SKM-1 treated with dmso at 0.1 percent for 144 hours (cell line): ENCODE data around the gene NFKBIL1.
"Not testable (repeated sequence)": the region's sequence is repeated elsewhere in the genome, so short reads cannot be mapped to it uniquely, and the experiment has no call there.

ENCODE experiments used
- DNase-seq: peaks from one replicate; lab custom pipeline; 2025; ENCODE audit not compliant: unreplicated experiment; lab: John Stamatoyannopoulos, UW

The NFKBIL1 gene

DNA sequence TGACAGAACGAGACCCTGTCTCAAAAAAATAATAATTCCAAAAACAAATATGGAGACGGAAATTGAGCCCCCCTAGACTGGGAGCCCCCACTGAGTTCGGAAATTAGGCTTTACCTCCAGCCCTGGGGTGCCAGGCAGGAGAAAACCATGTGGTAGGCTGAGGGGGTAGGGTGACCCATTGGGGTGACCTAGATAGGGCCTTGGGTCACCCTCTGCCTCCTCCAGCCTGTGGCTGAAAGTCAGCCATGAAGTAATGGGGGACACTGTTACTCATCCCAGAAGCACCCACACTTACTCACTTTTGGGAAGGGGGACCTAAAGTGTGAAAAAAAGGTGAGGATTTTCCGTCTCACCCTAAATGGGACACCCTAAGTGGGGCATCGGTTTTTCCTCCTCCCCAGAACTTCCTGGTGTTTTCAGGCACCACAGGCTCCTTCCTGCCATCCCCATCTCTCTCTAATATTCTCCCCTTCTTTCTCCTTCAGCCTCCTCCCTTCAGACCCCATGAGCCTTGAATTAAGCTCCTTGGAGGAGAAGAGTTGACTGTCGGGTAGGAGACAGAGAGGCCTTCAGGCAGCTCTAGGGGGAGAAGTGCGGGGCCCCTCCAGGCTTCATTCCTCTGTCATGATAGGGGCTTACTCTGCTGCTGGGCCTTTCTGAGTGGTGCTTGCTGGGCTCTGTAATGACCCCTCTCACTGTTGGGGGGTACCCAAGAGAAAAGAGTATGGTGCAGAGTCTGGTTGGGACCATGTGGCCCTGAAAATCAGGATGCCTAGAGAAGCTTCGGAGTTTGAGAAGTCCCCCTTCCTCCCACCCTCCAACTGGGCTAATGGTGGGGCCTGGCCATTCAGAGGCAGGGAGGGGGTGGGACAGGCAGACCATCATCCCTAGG, 32.4 kb downstream of the NFKBIL1 start:
- DNase-seq = no peak

DNA sequence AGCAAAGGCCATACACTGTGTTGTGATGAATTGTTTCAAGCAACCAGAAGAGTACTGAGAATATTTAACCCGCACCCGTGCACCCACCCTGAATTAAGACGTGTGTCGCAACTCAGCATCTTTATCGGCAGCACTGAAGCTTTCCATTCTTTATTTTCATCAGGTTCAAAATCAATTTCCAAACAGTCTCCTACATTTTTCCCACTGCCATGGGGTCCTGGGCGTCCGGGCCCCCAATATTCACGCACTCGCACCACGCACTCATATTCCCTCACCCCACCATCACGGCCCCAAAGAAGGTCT, 33.0 kb downstream of the NFKBIL1 start:
- no peak for DNase-seq

DNA sequence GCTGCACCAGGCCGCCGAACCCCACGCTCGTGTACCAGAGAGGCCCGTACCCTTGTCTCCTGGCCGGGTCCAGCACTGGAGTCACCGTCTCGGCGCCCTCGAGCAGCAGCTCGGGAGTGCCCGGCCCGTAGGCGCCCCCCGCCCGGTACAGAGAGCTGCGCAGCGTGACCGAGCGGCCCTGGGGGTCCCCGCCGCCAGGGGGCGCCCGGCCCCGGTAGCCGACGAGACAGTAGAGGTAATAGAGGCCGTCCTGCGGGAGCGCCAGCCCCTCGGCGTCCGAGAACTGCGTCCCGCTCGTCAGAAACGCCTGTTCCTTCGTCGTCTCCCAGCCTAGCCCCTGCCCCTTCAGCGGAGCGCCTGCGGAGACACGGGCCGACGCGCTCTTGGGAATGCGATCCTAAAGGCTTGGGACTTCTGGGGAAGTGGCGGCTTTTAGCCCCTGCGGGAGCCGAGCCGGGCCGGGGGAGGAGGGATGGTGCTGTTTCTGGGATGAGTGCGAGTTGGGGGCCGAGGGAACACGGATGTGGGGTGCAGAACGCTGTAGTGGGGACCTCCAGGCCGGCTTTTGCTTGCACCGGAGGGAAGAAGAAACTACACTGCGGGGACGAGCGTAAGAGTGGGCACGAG, 33.5 kb downstream of the NFKBIL1 start:
- DNase-seq = peak; percentile 49

DNA sequence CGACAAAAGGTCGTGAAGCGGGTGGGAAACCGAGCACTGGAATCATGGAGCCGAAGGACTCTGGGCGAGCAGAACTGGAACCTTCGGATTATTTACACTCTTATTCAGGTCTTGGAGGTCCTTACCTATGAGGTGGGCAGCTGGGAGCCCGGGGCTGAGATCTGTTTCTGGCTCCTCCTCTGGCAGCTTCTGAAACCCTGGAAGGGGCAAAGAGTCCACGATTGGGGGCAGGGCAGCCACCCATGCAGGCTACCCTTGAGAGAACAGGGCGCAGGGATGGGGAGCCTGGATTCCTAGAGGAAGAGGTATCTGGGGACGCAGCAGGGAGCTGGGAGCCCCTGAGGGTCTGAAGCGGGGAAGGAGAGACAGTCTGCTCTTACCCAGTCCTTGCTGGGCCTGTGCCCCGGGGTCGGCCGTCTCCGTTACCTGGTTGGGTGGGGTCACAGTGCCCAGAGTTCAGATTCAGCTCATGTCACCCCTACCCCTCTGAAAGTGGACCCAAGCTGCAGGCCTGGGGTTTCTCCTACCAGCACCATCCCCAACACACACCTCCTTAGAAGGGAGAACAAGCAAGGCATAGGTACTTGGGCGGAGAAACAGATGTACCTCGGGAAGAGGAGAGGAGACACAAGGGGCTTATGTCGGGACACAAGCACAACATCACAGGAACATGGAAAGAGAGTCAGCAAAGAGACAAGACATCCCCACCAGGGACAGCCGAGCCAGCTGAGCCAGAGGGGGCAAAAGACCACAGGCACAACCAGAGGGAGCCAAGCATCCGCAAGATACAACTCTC, 34.2 kb downstream of the NFKBIL1 start:
- no peak for DNase-seq

DNA sequence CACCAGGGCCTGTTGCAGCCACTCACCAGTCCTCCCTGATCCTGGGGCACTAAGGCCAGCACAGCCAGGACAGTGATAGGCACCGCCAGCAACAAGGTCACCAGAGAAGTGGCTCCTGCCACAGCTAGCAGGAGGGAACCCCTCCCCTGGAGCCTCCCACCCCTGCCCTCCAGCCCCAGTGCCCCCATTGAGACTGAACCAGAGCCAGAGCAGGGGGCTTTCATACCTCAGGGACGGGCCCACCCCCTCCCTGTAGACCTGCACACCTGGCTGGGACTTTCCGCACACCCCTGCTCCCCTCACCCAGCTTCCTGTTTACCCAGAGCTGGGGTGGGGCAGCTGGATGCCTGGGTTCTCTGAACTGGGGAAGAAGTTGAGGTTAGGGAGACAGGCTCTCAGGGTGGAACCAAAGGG, 34.8 kb downstream of the NFKBIL1 start, which contains the start of gene LTB:
TSS of gene LTB (minus strand) at position 195 of the 414 bp plus-strand sequence. CDS start at position 188, 7 bp downstream.
- no peak for DNase-seq

DNA sequence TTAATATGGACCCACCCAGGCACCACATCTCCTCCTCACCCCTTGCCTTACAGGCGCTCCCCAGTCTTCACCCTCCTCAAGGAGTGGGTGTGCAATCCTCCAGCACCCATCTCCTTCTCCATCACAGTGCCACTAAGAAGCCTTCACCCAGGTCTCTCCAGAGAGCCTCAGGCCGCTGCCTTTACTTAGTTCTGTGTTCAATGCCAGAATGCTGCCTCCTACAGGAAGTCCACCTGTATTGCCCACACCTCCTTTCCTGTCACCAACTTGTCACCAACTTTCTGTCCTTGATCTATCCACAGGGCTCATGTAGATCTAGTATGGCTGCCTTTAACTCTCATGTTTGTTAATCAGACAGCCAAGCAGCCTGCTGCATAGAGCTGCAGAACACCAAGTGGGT, 38.1 kb downstream of the NFKBIL1 start:
- peak; percentile 62 for DNase-seq

DNA sequence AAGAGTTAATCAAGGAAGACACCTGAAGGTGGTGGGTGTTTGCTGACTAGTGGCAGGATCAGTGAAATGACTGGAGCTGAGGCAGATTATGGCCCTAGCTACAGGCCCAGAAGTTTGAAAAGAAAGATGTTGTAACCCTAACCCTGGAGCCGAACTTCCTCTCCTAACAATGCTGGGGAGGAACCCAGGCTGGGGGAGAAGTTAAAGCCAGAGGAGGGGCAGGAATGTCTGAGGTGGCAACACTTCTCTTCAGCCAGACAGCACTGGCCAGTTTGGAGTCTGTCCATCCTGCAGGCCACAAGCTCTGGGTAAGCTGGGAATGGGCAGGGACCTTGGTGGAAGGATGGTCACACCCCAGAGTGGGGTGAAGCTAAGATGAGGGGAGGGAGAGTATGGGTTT, 38.6 kb downstream of the NFKBIL1 start, which contains the start of gene LST1:
TSS of gene LST1 (plus strand) at position 270 of the 400 bp plus-strand sequence. CDS start 1,023 bp downstream, outside the sequence.
- DNase-seq = peak; percentile 96

DNA sequence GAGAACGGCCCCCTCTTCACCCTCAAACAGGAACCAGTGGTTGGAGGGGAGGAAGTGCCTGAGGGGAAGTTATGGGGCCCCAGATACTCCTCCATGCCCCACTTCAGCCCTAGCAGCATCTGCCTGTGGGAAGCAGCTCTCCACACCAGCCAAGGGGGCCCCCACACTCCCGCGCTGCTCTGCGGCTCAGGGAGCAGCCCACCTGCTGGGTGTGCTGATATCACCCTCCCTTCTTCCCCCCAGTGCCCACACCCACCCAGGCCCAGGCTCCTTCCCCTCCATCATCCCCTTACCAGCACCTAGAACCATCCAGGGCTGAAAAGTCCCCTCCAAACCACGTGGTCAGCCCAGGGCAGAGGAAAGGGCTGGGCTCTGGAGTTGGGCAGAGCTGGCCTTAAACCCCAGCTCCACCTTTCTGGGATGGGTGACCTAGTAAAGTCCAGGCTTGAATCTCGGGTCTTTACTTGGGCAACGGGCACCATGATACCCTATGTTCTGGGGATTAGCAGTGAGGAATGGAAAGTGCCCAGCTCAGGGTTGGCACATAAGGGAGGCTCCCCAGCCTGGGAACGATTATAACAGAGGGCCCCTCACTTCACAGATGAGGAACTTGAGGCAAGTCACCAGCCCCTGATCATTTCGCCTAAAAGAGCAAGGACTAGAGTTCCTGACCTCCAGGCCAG, 39.3 kb downstream of the NFKBIL1 start:
- peak; percentile 88 for DNase-seq

DNA sequence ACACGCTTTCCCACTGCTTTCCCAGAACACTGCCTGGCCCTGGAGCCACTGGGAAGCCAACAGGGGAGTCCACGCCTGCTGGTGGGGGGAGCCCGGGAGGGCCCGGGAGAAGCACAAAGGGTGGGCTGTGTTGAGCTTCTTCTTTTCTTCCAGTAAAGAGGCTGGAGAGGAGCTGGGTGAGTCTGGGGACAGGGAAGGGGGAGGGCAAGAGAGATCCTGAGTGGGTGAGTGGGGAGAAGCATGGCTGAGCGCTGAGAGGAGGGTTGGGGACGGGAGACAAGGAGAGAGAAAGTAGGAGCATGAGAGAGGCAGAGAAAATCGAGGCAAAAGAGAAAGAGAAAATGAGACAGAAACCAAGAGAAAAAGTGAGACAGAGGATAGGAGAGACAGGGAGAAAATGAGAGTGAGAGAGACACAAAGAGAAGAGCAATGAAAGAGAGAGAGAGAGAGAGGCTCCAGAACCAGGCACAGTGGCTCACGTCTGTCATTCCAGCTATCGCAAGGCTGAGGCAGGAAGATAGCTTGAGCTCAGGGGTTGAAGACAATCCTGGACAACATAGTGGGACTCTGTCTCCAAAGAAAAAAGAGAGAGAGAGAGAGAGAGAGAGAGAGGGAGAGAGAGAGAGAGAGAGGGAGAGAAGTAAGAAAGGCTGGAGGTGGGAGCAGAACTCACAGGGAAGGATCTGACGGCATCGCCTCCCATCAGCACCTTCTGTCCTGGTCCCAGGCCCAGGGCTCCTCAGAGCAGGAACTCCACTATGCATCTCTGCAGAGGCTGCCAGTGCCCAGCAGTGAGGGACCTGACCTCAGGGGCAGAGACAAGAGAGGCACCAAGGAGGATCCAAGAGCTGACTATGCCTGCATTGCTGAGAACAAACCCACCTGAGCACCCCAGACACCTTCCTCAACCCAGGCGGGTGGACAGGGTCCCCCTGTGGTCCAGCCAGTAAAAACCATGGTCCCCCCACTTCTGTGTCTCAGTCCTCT, 40.7 kb downstream of the NFKBIL1 start:
- no peak for DNase-seq

DNA sequence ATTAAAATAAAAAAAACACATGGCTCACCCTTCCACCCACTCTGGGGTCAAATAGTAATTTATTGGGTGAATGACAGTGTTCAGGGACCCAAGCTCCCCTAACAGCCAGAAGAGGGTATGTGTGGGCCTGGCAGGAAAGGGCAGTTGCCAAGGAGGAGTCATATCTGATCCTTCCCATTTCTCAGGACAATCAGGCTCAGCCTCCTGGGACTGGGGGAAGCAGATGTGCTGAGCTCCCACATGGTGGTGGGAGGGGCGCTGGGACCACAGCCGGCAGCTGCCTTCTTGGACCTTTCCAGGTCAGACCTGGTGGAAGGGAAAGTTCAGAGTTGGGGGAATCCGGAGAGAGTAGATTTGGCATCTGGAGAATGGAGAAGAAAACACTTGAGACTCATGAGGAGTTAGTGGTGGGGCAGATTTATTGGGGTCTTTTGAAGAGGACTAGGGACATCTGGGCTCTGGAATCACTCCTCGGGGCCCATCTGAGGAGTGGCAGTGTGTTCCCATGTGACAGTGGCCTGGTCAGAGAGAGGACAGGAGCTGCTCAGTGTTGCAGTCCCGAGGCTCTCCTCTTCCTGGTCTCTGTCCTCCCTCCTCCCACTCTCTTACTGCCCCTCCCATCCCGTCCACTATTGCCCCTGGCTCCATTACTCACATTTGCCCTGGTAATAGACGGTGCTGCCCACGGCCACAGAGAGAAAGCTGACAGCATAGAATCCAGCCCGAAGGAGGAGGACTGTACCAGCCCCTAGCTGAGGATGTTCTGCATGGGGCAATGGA, 41.7 kb downstream of the NFKBIL1 start:
- no peak for DNase-seq

DNA sequence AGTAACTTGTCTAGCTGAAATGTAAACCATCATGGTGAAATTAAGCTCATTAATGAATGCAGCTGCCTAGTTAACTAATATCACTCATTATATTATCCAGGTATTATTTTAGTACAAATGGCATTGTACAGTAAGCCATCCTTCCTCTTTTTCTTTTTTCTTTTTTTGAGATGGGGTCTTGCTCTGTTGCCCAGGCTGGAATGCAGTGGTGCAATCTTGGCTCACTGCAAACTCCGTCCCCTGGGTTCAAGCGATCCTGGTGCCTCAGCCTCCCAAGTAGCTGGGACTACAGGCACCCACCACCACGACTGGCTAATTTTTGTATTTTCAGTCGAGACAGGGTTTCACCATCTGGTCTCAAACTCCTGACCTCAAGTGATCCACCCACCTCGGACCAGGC, 43.3 kb downstream of the NFKBIL1 start:
- not testable (repeated sequence) for DNase-seq

DNA sequence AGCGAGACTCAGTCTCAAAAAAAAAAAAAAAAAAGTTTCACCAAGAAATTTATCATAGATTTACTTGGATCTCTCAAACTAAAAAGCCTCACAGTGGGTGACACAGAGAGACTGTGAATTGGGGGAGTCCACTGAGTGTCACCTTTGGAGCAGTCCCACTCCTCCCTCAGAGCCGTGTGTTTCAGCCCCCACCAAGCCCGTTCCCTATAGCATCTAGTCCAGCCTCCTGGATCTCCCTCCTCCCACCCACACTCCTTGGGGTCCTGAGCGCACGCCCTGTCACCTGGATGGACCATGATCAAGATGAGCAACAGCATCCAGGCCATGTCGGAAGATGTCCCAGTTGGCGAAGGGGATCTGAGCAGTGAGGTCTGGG, 45.0 kb downstream of the NFKBIL1 start:
- DNase-seq = no peak

DNA sequence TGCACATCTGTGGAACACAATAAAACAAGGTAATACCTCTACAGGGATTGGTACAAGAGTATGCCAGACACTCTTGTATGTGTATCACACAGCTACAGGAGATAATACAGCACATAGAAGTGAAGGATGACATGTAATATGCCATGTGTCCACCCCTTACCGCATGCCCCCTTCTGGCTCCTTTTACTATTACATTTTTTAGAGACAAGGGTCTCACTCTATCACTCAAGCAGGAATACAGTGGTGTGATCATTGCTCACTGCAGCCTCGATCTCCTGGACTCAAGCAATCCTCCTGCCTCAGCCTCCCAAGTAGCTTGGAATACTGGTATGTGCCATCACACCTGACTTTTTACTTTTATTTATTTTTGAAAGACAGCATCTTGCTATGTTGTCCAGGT, 49.6 kb downstream of the NFKBIL1 start:
- DNase-seq = peak; percentile 52

DNA sequence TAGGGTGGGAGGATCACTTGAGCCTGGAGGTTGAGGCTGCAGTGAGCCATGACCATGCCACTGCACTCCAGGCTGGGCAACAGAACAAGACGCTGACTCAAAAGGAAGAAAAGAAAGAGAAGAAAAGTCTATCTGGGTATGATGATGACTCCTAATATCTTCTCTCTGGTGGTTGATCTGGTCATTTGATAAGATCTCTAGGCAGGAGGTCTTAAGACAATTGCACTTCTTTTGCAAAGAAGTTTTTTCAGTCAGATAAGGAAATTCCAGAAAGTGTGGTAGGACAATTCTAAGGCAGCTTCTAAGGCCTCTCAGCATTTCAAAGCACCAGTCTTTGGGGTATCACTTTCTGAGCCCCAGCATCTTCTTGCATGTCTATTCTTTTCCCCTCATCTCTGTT, 59.9 kb downstream of the NFKBIL1 start:
- DNase-seq = no peak
